GM12878 (cell line): Measurements from ENCODE around the gene MMP24. TPM values are rescaled to one million over a fixed set of nuclear protein-coding genes. Genes with fewer than 3 reads are reported as not detected.
A peak's percentile ranks its signal among the peaks of the same experiment; 100 is the strongest.

Source experiments
- ASH2L ChIP-seq: fragments of 300-600, 200-600 bp; sonication (generic); IDR thresholded peaks from 2 replicates; pipeline ENCODE4 v1.6.1; 2017; ENCODE audit warnings: low read depth, mild to moderate bottlenecking, borderline replicate concordance
- ATF7 ChIP-seq: fragments of 450-650 bp; IDR thresholded peaks from 2 replicates; pipeline ENCODE4 v1.6.1; 2016; ENCODE audit warnings: low read depth, mild to moderate bottlenecking
- BRCA1 ChIP-seq: IDR thresholded peaks from 2 replicates; pipeline ENCODE4 v1.6.1; 2011; ENCODE audit warnings: low read depth, low read length, improper control_type of control experiment
- CBFB ChIP-seq: IDR thresholded peaks from 2 replicates; pipeline ENCODE4 v1.6.1; 2016; ENCODE audit warnings: antibody characterized with exemption, low read depth
- CBX5 ChIP-seq: sonication (generic); IDR thresholded peaks from 2 replicates; pipeline ENCODE4 v1.6.1; 2016; ENCODE audit warnings: low read depth, moderate library complexity, mild to moderate bottlenecking, inconsistent platforms
- CHD2 ChIP-seq: IDR thresholded peaks from 2 replicates; pipeline ENCODE4 v1.6.1; 2011; ENCODE audit warnings: low read depth, low read length, improper control_type of control experiment, borderline replicate concordance
- DPF2 ChIP-seq: fragments of 450-650 bp; IDR thresholded peaks from 2 replicates; pipeline ENCODE4 v1.6.1; 2017; ENCODE audit warnings: mild to moderate bottlenecking
- ETV6 ChIP-seq, 2 experiments: fragments of 450-650 bp in 1 of 2; IDR thresholded peaks in 1 of 2; conservative IDR thresholded peaks in 1 of 2; 2 replicates each; pipeline ENCODE4 v1.6.1; 2014; ENCODE audit warnings: antibody characterized with exemption in 1 of 2, borderline replicate concordance in 1 of 2, low read depth in 1 of 2, mild to moderate bottlenecking in 1 of 2, moderate library complexity in 1 of 2
- GATAD2B ChIP-seq: fragments of 450-650 bp; conservative IDR thresholded peaks from 2 replicates; pipeline ENCODE4 v1.6.1; 2017; ENCODE audit warnings: low read depth, mild to moderate bottlenecking, moderate library complexity
- KAT2A ChIP-seq: conservative IDR thresholded peaks from 2 replicates; pipeline ENCODE4 v1.6.1; 2011; ENCODE audit warnings: low read depth, low read length; ENCODE audit not compliant: control insufficient read depth
- MYC ChIP-seq: IDR thresholded peaks from 2 replicates; pipeline ENCODE4 v1.6.1; 2011; ENCODE audit warnings: mild to moderate bottlenecking, low read length, moderate library complexity, inconsistent platforms; ENCODE audit not compliant: insufficient read depth, insufficient replicate concordance, insufficient read length, severe bottlenecking
- NR2C2 ChIP-seq: IDR thresholded peaks from 2 replicates; pipeline ENCODE4 v1.6.1; 2011; ENCODE audit warnings: borderline replicate concordance, low read depth; ENCODE audit not compliant: control insufficient read depth, insufficient read length
- POLR2AphosphoS5 ChIP-seq: IDR thresholded peaks from 2 replicates; pipeline ENCODE4 v1.6.1; 2011; ENCODE audit warnings: mild to moderate bottlenecking, low read length, inconsistent platforms
- TCF7 ChIP-seq: IDR thresholded peaks from 2 replicates; pipeline ENCODE4 v1.6.1; 2014; ENCODE audit warnings: antibody characterized with exemption, borderline replicate concordance
- YBX1 ChIP-seq: fragments of 450-650 bp; IDR thresholded peaks from 2 replicates; pipeline ENCODE4 v1.6.1; 2016; ENCODE audit warnings: antibody characterized with exemption
- ZZZ3 ChIP-seq: IDR thresholded peaks from 2 replicates; pipeline ENCODE4 v1.6.1; 2011; ENCODE audit warnings: low read depth; ENCODE audit not compliant: control insufficient read depth, insufficient read length
- polyA plus RNA-seq, 11 experiments: library from polyadenylated mRNA; depleted of rRNA in 4 of 11; unstranded in 6 of 11; stranded (reverse) in 5 of 11; fragments of >200 nt; fragmentation: Nextera tagmentation in 4 of 11; fragmentation: Illumina TruSeq in 1 of 11; extraction: Ambion mirVana in 4 of 11; extraction: Trizol in 1 of 11; gene quantifications; 1 replicate in 1 of 11; 2 replicates in 10 of 11; pipeline versions ENCODE4 v1.2.1 to v1.2.3, GENCODE V29; 2011 to 2016; ENCODE audit warnings: inconsistent platforms in 2 of 11, missing spikeins in 2 of 11, low read depth in 1 of 11
- total RNA-seq, 4 experiments: library from RNA; depleted of rRNA in 3 of 4; stranded (reverse); fragments of >200 nt in 3 of 4; fragmentation: Illumina TruSeq in 1 of 4; extraction: Trizol in 1 of 4; gene quantifications; 2 replicates each; pipeline versions ENCODE4 v1.2.1 to v1.2.3, GENCODE V29; 2013 to 2021
- TF ChIP-seq, protein P1 (sequence below): IDR thresholded peaks from 2 replicates; pipeline ENCODE4 v1.6.1; 2012; ENCODE audit warnings: improper control_type of control experiment, low read depth, low read length; ENCODE audit not compliant: insufficient replicate concordance
- TF ChIP-seq, protein P2 (sequence below): fragments of 450-650 bp; IDR thresholded peaks from 2 replicates; pipeline ENCODE4 v1.6.1; 2017; ENCODE audit warnings: mild to moderate bottlenecking
- TF ChIP-seq, protein P3 (sequence below): fragments of 450-650 bp; IDR thresholded peaks from 2 replicates; pipeline ENCODE4 v1.6.1; 2016; ENCODE audit warnings: mild to moderate bottlenecking
- TF ChIP-seq, protein P4 (sequence below): fragments of 450-650 bp; IDR thresholded peaks from 2 replicates; pipeline ENCODE4 v1.6.1; 2017; ENCODE audit warnings: low read depth, mild to moderate bottlenecking, moderate library complexity

Gene MMP24
- total and polyA plus RNA-seq, 10 of the 15 experiments (the other 5 are each of a cell fraction or from before 2014, with no cell fraction given): 0.01 to 0.11 (median 0.04) TPM; not detected in 5

DNA sequence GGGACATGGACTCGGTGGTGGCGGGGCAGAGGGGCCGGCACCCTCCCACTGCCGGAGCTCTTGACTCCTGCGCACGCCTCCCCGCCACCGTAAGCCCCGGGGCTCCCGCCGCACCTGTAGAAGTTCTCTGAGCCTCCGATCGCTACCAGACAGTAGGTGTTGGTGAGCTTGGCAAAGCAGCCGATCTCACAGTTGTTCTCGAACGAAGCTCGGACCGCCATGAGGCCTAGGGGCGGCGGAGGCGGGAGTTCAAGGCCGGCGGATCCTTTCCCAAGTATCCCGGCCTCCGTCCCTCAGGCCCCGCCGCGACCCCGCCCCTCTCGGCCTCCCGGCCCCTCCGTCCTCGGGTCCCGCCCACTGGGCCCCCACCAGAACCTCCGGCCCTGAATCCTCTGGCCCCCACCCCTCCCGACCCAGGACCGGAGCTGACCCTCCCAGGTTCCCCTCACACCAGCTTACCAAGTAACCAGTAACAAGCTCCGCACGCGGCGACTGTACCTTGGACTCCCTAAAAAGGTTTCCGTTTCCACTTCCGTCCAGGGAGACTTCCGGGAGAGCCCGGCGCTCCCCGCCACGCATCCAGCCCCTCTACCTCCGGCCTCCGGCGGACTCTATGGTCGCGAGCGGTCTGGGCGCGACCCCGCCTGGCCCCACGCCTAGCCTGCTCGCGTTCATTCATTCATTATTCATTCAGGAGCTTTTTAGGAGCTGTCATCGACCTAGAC is 57.9 kb downstream of the MMP24 start, which contains the start of gene EIF6 (continued):
- TF ChIP-seq, protein P1, sequence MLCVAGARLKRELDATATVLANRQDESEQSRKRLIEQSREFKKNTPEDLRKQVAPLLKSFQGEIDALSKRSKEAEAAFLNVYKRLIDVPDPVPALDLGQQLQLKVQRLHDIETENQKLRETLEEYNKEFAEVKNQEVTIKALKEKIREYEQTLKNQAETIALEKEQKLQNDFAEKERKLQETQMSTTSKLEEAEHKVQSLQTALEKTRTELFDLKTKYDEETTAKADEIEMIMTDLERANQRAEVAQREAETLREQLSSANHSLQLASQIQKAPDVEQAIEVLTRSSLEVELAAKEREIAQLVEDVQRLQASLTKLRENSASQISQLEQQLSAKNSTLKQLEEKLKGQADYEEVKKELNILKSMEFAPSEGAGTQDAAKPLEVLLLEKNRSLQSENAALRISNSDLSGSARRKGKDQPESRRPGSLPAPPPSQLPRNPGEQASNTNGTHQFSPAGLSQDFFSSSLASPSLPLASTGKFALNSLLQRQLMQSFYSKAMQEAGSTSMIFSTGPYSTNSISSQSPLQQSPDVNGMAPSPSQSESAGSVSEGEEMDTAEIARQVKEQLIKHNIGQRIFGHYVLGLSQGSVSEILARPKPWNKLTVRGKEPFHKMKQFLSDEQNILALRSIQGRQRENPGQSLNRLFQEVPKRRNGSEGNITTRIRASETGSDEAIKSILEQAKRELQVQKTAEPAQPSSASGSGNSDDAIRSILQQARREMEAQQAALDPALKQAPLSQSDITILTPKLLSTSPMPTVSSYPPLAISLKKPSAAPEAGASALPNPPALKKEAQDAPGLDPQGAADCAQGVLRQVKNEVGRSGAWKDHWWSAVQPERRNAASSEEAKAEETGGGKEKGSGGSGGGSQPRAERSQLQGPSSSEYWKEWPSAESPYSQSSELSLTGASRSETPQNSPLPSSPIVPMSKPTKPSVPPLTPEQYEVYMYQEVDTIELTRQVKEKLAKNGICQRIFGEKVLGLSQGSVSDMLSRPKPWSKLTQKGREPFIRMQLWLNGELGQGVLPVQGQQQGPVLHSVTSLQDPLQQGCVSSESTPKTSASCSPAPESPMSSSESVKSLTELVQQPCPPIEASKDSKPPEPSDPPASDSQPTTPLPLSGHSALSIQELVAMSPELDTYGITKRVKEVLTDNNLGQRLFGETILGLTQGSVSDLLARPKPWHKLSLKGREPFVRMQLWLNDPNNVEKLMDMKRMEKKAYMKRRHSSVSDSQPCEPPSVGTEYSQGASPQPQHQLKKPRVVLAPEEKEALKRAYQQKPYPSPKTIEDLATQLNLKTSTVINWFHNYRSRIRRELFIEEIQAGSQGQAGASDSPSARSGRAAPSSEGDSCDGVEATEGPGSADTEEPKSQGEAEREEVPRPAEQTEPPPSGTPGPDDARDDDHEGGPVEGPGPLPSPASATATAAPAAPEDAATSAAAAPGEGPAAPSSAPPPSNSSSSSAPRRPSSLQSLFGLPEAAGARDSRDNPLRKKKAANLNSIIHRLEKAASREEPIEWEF: no peak
- no peak for TF ChIP-seq YBX1
- peak; percentile 24; the same call in 1 of the 2 replicates for TF ChIP-seq GATAD2B
- peak; percentile 82; the same call in 1 of the 2 replicates for TF ChIP-seq POLR2AphosphoS5
- TF ChIP-seq, protein P2, sequence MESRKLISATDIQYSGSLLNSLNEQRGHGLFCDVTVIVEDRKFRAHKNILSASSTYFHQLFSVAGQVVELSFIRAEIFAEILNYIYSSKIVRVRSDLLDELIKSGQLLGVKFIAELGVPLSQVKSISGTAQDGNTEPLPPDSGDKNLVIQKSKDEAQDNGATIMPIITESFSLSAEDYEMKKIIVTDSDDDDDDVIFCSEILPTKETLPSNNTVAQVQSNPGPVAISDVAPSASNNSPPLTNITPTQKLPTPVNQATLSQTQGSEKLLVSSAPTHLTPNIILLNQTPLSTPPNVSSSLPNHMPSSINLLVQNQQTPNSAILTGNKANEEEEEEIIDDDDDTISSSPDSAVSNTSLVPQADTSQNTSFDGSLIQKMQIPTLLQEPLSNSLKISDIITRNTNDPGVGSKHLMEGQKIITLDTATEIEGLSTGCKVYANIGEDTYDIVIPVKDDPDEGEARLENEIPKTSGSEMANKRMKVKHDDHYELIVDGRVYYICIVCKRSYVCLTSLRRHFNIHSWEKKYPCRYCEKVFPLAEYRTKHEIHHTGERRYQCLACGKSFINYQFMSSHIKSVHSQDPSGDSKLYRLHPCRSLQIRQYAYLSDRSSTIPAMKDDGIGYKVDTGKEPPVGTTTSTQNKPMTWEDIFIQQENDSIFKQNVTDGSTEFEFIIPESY: no peak
- no peak for TF ChIP-seq KAT2A
- TF ChIP-seq DPF2: 0 out of 2 replicates have a peak, but pooled peaks have one; percentile 38
- no peak for TF ChIP-seq ATF7
- TF ChIP-seq BRCA1: no peak
- TF ChIP-seq, protein P3, sequence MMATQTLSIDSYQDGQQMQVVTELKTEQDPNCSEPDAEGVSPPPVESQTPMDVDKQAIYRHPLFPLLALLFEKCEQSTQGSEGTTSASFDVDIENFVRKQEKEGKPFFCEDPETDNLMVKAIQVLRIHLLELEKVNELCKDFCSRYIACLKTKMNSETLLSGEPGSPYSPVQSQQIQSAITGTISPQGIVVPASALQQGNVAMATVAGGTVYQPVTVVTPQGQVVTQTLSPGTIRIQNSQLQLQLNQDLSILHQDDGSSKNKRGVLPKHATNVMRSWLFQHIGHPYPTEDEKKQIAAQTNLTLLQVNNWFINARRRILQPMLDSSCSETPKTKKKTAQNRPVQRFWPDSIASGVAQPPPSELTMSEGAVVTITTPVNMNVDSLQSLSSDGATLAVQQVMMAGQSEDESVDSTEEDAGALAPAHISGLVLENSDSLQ: no peak
- peak; percentile 67; the same call in 1 of the 2 replicates for TF ChIP-seq CBFB
- TF ChIP-seq ZZZ3: no peak
- TF ChIP-seq ASH2L: no peak
- no peak for TF ChIP-seq NR2C2
- no peak for TF ChIP-seq TCF7
- TF ChIP-seq, protein P4, sequence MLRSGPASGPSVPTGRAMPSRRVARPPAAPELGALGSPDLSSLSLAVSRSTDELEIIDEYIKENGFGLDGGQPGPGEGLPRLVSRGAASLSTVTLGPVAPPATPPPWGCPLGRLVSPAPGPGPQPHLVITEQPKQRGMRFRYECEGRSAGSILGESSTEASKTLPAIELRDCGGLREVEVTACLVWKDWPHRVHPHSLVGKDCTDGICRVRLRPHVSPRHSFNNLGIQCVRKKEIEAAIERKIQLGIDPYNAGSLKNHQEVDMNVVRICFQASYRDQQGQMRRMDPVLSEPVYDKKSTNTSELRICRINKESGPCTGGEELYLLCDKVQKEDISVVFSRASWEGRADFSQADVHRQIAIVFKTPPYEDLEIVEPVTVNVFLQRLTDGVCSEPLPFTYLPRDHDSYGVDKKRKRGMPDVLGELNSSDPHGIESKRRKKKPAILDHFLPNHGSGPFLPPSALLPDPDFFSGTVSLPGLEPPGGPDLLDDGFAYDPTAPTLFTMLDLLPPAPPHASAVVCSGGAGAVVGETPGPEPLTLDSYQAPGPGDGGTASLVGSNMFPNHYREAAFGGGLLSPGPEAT: peak; percentile 44; the same call in 1 of the 2 replicates
- TF ChIP-seq MYC: peak; percentile 30
- TF ChIP-seq CBX5: no peak
- peak; percentile 86 to 91; a peak in 2 of 4 replicates for TF ChIP-seq ETV6 (conservative IDR thresholded peaks at IDR 0.05 in 1 of 2, IDR thresholded peaks at IDR 0.05 in 1 of 2; ENCODE audit: borderline replicate concordance in 1 of 2, low read depth in 1 of 2)
- TF ChIP-seq CHD2: 0 out of 2 replicates have a peak, but pooled peaks have one; percentile 13
